Measurements from ENCODE around the gene ORM2.

- no peak for TF ChIP-seq NR2F2 (IDR thresholded peaks at IDR 0.05; ENCODE audit: borderline replicate concordance, low read depth)
- TF ChIP-seq SIN3B (IDR thresholded peaks at IDR 0.05; ENCODE audit: low read length): no peak
- no peak for TF ChIP-seq NFYB (CRISPR knock-in tag; IDR thresholded peaks at IDR 0.05)
- TF ChIP-seq USF2 (IDR thresholded peaks at IDR 0.05; ENCODE audit: low read depth, low read length): no peak
- no peak for TF ChIP-seq USF2 (CRISPR knock-in tag; IDR thresholded peaks at IDR 0.05; ENCODE audit: borderline replicate concordance)
- TF ChIP-seq, protein P1, sequence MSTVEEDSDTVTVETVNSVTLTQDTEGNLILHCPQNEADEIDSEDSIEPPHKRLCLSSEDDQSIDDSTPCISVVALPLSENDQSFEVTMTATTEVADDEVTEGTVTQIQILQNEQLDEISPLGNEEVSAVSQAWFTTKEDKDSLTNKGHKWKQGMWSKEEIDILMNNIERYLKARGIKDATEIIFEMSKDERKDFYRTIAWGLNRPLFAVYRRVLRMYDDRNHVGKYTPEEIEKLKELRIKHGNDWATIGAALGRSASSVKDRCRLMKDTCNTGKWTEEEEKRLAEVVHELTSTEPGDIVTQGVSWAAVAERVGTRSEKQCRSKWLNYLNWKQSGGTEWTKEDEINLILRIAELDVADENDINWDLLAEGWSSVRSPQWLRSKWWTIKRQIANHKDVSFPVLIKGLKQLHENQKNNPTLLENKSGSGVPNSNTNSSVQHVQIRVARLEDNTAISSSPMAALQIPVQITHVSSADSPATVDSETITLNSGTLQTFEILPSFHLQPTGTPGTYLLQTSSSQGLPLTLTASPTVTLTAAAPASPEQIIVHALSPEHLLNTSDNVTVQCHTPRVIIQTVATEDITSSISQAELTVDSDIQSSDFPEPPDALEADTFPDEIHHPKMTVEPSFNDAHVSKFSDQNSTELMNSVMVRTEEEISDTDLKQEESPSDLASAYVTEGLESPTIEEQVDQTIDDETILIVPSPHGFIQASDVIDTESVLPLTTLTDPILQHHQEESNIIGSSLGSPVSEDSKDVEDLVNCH (CRISPR knock-in tag; IDR thresholded peaks at IDR 0.05): no peak
- no peak for TF ChIP-seq GABPB1 (CRISPR knock-in tag; IDR thresholded peaks at IDR 0.05)
- no peak for TF ChIP-seq MYC (CRISPR knock-in tag; IDR thresholded peaks at IDR 0.05; ENCODE audit: borderline replicate concordance)
- no peak for TF ChIP-seq GABPA (IDR thresholded peaks at IDR 0.05; ENCODE audit: low read depth, low read length)
- no peak for TF ChIP-seq GABPA (CRISPR knock-in tag; IDR thresholded peaks at IDR 0.05; ENCODE audit: low read depth)
- no peak for TF ChIP-seq SP2 (CRISPR knock-in tag; IDR thresholded peaks at IDR 0.05)
- no peak for TF ChIP-seq KLF9 (CRISPR knock-in tag; IDR thresholded peaks at IDR 0.05; ENCODE audit: low read depth)
- TF ChIP-seq SETDB1 (CRISPR knock-in tag; IDR thresholded peaks at IDR 0.05; ENCODE audit: borderline replicate concordance): no peak
- no peak for TF ChIP-seq SMC3 (IDR thresholded peaks at IDR 0.05; ENCODE audit: low read length)
- TF ChIP-seq, protein P2, sequence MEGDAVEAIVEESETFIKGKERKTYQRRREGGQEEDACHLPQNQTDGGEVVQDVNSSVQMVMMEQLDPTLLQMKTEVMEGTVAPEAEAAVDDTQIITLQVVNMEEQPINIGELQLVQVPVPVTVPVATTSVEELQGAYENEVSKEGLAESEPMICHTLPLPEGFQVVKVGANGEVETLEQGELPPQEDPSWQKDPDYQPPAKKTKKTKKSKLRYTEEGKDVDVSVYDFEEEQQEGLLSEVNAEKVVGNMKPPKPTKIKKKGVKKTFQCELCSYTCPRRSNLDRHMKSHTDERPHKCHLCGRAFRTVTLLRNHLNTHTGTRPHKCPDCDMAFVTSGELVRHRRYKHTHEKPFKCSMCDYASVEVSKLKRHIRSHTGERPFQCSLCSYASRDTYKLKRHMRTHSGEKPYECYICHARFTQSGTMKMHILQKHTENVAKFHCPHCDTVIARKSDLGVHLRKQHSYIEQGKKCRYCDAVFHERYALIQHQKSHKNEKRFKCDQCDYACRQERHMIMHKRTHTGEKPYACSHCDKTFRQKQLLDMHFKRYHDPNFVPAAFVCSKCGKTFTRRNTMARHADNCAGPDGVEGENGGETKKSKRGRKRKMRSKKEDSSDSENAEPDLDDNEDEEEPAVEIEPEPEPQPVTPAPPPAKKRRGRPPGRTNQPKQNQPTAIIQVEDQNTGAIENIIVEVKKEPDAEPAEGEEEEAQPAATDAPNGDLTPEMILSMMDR (CRISPR knock-in tag; IDR thresholded peaks at IDR 0.05): no peak
- TF ChIP-seq ASH2L (IDR thresholded peaks at IDR 0.05; ENCODE audit: insufficient read length, low read depth, low read length): no peak
Measured at GRCh38 chr9:114284316-114285060, 45.2 kb upstream of the ORM2 start.

All from HepG2 (cell line).